Upper lobe of left lung (tissue), 4 donors: Measurements from ENCODE around the gene SNRPD2.

Experiments
- CTCF ChIP-seq, 6 experiments: fragments of 450-650 bp in 4 of 6; fragments of 200-600 bp in 2 of 6; sonication (generic) in 2 of 6; IDR thresholded peaks; one replicate each; pipeline ENCODE4 v1.5.1; 2016 to 2019; ENCODE audit warnings: antibody characterized with exemption in 6 of 6
- EP300 ChIP-seq, 4 donors: sonication (generic); formaldehyde crosslinking; IDR thresholded peaks; one replicate each; pipeline ENCODE4 v1.5.1; 2017; ENCODE audit warnings: antibody characterized with exemption in 4 of 4, control low read depth in 2 of 4
- POLR2A ChIP-seq, 4 donors: fragments of 450-650 bp; IDR thresholded peaks; one replicate each; pipeline ENCODE4 v1.5.1; 2016 to 2017; ENCODE audit warnings: antibody characterized with exemption in 4 of 4, mild to moderate bottlenecking in 2 of 4
- POLR2AphosphoS5 ChIP-seq, 2 donors: sonication (generic); formaldehyde crosslinking; IDR thresholded peaks; one replicate each; pipeline ENCODE4 v1.5.1; 2017; ENCODE audit warnings: antibody characterized with exemption in 2 of 2

GRCh38 chr19:45692187-45693105 is 693 bp upstream of the SNRPD2 start, which contains the start of gene QPCTL:
- TF ChIP-seq EP300 (IDR thresholded peaks at IDR 0.05) (peak in 1 of 4 donors; percentile 61), POLR2AphosphoS5 (IDR thresholded peaks at IDR 0.05) (peak; percentile 37 to 71), CTCF (IDR thresholded peaks at IDR 0.05) (no peak), POLR2A (IDR thresholded peaks at IDR 0.05) (peak in 3 of 4 donors; percentile 38 to 76 (median 51))
